Inferior parietal cortex (tissue), 1 donor: ENCODE results near the gene HUNK.
"Not testable (repeated sequence)": the region's sequence is repeated elsewhere in the genome, so short reads cannot be mapped to it uniquely, and the experiment has no call there.

Experiments
- DNase-seq: peaks from one replicate; pipeline ENCODE4 v3.0.0-alpha.2; 2016; ENCODE audit errors: extremely low spot score

Gene HUNK

DNA sequence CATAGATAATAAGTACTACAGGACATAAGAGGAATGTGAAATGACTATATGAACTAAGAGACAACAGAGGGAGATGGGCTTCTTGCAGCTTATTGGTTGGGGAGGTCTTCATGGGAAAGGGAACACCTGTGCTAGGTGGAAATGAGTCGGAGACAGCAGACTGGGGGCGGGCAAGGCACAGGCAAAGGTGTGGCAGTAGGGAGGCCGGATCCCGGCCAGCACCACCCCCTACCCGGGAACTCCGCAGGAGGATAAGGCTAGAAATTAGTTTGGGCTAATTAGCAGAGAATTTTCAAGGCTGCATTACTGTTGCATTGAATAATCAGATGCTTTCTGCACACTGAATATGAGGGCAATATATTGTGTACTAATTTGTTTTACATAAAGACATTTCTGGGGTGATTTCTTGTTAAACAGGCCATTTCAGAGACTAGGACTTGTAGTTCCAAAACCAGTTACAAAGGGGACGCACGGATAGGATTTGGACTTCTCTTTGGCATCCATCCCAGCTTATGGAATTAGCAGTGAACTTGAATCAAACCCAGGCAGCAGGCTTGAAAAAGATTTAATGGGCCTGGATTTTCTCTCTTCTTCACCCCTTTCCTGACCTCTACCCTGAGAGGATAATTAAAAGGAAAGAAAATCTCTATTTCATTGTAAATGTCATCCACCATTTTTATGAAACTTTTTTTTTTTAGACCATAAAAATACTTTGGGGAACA lies 2.2 kb upstream of the HUNK start:
- DNase-seq, result no peak

DNA sequence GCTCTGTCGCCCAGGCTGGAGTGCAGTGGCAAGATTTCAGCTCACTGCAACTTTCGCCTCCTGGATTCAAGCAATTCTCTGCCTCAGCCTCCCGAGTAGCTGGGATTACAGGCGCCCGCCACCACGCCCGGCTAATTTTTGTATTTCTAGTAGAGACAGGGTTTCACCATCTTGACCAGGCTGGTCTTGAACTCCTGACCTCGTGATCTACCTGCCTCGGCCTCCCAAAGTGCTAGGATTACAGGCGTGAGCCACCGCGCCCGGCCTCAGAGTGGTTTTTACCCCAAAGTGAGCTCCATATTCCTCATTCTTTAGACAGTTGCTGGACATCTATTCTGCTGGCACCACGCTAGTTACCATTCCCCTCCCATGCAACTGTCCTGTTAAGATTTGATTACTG lies 1.4 kb upstream of the HUNK start:
- DNase-seq, result not testable (repeated sequence)

DNA sequence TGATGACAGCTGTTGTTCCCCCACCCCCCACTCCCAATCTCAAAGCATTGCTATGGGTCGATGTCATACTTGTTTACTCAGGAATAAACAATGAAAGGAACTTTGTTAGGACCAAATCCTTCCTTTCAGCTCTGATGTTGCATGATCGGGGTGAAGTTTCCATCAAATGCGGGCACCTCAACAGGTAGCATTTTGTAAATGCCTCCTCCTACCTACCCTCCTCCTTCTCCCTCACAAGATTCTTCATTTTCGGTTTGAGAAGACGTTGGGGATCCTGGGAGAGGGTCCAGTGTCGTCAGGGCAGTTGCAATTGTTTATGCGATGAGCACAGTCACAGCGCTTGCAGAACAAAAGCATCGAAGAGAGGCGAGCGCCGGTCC lies 758 bp upstream of the HUNK start:
- DNase-seq, result no peak

DNA sequence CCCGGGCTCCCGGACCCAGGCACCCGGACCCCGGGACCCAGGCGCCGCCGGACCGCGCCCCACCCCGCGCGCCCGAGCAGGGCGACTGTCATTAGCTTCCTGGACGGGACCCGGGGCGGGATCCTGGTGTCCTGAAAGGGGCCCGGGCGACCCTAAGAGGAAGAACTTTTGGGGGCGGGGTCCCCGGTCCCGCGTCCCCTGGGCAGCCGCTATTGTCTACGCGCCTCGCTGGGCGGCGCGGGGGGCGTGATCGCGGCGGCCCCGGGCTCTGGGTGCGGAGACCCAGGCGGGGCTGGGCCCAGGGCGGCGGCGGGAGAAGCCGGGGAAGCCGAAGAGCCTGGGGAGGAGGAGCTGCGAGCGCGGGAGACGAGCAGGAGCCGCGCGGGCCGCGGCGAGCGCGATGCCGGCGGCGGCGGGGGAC lies 465 bp downstream of the HUNK start:
- no peak for DNase-seq

DNA sequence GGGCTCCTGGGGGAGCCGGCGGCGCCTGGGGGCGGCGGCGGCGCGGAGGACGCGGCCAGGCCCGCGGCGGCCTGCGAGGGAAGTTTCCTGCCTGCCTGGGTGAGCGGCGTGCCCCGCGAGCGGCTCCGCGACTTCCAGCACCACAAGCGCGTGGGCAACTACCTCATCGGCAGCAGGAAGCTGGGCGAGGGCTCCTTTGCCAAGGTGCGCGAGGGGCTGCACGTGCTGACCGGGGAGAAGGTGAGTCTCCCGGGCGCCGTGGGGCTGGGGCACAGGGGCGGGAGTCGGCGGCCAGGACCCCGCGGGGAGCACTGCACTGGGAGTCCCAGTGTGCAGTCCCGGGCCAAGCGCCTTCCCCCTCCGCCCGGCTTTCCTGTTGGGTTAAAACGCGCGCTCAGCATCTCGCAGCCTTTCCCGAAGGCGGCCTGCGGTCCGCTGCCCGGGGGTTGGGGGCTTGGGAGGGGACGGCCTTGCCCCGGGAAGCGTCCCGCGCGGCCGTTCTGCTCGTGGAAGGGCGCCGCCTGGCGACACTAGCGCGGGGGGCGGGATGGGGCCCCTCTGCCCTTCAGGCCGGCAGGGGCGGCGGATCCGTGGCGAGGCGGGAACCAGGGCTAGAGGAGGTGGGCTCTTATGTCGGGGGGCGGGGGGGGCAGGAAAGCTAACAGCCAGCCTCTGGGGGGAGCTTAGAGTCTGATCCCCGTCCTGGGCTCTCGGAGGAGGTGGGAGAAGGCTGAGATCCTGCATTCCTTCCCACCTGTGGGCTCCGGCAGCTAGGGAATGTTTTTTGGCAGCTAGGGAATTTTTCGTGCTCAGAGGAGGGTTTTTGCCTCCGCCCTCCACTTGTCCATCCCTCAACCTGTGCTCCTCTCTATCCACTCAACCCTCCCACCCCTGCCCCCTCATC lies 1.1 kb downstream of the HUNK start:
- no peak for DNase-seq

DNA sequence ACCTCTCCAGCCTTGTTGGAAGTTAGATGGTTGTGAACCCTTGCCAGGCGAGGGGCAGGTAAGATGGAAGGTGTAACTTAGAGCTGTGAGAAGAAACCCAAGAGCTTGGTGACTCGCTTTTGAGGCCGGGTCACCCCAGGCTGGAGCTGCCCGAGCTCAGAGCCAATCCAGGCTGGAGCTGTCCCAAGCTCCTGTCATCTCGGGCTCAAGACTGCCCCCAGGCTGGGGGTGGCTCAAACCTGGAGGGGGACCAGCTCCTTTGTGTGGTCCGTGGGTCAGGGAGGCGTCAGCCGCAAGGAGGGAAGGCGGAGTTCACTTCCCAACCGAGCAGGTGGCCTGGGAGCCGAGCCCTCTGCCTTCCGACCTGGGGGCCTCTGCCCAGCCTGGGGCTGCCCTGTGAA lies 2.0 kb downstream of the HUNK start:
- DNase-seq, result no peak

DNA sequence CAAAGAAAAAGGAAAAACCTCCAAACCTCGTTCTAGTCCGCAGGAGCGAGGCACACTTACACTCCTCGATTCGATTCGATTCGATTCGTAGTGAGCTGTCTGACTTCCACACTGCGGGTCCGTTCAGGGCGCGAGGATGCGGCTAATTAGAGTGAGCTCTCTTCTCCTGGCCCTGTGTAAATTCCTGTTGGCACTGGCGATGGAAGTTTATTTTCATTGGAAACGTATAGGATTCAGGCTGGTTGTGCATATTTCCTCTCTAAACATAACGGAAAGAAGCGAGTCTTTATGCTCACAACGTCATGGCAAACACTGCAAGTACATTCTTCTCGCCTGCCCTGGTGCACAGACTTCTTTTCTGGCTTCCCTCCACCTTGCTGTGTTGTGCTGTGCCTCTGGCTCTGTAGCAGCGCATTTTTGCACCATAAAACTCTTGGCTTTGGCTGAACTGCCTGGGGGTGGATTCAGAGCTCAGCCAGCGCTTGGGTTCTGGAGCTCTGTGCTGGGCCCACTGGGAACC lies 2.7 kb downstream of the HUNK start:
- DNase-seq, result no peak

DNA sequence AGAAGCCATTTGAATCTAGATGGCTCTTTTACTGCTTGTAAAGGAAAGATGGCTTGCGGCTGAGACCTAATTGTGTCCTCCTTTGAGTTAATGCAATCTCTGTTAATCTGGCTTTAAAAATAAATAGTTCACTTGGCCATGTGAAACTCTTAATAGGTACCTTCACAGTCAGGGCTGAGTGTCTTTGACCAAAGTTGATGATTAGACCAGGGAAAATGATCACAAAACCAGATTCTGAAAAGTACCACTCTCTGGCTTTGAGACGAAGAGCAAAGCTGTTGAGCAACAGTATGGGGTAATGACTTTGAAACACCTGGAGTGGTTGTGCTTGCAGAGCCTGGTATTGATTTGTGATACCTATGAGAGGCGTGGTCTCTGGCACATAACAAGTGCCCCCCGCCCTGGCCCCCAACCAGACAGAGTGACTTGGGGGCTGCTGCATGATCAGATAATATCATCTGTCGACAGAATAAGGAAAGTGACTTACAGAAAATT lies 4.7 kb downstream of the HUNK start:
- DNase-seq, result no peak

DNA sequence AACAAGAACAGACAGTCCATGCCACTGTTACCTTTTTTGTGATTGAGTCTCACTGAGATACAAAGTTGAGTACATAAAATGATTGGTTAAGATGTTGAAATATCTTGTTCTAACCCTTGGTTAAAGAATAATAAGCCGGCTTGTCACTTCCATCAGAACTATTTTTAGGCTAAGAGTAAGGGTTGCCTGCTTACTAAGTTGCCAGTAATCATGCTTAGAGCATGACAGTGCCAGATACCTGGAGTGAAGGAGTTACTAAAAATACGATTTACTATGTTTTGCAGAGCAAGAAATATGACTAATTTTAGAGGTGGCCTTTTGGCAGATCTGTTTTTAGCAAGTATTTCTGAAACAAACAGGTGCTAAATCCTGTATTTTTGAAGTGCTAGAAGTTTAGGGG lies 6.0 kb downstream of the HUNK start:
- DNase-seq, result no peak

DNA sequence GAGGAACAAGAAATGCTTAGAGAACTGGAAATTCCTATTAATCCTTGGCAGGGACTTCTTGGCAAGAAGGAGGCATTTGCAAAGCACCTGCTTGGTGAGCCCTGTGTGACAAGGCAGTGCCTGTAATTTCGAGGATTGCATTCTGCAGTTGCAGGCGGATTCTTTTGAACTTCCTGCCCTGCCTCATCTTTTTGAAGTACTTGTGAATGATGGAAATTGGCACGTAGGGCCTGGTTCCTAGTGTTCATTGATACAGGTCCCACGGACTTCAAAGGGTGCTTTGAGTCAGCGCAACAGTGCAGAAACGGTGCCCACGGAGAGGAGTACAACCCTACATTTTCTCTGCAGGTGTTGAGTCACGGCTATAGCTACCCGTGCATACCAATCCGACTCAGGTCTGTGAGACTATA lies 6.4 kb downstream of the HUNK start:
- DNase-seq, result no peak

DNA sequence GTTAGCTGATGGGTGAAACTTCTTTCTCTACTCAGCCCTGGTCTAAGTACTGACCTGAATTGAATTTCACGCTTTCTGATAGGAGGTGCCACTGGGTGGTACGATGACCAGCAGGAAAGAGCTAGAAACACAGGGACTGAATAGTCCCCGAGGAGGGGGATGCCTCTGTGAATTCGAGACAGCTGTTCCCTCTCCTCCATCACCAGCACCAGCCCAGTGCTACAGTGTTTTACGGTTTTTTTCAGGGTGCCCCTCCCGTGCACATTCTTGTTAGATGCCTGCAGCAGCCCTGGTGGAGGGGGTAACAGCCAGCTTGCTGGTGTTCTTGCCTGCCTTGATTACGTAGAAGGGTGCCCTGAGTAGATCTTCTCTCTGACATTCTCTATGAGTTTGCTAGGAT lies 7.1 kb downstream of the HUNK start:
- no peak for DNase-seq

DNA sequence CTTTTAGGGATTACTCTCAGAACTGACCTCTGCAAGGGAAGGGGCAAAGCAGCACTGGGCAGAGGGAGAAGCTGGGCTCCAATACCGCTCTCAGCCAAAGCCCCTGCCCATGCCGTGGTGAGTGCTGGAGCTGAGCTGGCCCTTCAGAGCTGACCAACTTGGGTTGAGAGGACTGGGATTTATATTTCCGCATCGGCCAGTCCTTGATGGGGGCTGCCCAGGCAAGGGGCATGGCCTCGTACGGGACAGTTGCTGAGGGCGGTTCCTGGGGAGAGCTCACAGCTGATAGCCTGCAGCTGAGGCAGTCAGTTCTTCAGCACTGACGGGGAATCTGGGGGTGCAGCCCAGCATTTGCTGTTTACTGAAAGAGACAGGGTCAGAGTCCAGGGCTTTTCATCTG lies 8.0 kb downstream of the HUNK start:
- DNase-seq, result no peak

DNA sequence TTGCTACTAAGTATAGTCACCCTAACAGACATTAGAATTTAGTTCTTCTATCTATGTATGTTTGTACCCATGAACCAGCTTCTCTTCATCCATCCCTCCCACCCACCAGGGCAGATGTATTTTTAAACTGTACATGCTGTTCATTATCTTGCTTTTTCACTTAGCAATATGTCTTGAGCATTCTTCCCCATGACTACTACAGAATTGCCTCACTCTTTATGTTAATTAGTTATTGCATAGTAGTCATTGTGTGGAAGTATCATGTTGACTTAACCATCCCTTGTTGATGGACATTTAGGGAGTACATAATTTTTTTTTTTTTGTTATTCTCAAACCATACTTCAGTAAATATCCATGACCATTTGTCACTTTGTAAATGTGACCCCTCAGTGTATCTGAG lies 9.9 kb downstream of the HUNK start:
- DNase-seq, result no peak

DNA sequence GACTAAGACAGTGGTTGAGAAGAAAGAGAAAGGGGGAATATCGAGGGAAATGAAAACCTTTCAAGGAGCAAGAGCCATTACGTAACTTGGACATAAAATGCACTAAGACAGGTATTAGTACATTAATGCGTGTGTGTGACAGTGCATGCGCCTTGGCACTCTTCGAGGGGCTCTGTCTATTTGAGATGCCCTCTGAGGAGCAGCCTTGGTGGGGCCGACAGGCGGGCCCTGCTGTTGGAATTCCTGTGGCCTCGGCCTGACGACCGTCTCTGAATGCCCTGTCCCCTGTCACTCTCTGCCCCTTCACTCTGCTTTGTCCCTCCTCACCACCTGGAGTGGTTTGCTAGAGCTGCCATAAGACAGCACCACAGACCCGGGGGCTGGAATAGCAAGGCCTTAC lies 12.3 kb downstream of the HUNK start:
- DNase-seq, result no peak

DNA sequence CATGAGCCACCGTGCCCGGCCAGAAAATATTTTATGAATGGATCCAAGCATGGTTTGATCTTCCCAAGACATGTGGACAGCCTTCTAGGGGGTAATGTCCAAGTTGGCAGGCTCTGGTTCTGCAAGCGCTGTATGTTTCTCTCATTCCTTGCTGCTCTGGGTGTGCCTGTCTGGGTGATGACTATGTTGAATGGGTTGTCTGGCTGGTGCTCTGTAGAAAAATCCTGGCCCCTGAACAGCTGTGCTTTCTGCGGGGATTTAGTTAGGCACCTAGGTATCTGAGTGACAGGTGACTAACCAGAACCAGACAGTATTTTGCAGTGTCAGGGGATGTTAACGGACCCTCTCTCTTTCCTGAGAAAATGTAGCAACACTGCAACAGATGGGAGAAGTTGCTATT lies 14.1 kb downstream of the HUNK start:
- no peak for DNase-seq

DNA sequence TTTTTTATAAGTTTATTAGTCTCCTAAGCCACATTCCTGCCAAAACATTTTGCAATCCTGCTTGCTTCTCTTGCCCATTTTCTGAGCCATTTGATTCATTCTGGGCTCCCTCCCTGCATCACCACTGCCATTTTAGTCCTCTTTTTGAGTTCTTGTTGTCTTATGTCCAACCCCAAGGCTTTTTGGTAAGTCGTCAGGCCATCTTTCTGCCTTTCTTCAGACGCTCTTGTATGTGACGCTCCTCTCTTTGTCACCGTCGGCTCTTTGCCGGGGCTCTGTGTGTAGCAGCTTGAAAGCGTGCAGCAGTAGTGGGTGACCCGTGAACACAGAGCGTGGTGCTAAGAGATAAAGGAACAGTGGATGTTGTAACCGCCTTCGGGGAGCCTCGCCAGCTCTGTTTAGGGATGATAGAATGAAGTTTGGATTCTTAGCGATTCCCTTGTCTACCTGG lies 14.6 kb downstream of the HUNK start:
- DNase-seq, result no peak

DNA sequence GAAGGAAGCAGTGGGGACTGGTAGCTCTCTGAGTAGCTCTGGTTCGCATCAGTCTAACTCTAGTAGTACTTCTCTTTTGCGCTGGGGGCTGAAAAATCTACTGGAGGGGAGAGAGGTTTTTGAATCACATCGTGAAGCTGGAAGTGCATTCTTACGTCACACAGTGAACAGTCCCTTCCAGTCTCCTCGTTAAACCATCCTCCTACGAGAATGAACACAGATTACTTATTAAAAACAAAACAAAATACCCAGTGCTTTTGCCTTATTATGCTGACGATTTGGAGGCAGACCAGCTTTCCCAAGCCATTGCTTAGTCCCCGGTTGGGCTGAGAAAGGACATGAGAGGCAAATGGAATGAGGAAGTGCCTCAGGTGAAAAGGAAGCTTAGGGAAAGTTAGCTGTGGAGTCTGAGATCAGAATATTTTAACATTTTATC lies 16.1 kb downstream of the HUNK start:
- no peak for DNase-seq

DNA sequence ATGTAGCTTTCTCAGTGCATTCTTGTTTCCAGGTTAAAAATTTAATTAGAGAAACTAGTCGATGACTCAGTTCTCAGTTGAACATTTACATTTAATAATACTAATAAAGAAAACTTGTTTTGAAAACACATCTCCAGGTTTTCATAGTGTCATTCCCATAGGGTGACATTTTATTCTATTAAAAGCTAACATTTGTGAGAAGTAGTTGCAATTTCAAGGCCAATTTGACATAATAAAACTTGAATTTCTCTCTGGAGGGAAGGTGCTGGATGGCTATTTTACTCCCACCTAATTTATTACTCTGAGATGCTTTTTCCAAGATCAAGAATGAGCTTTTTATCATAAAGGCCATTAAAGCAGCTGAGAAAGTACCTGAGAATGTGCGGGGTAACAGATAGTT lies 16.6 kb downstream of the HUNK start:
- DNase-seq, result no peak

DNA sequence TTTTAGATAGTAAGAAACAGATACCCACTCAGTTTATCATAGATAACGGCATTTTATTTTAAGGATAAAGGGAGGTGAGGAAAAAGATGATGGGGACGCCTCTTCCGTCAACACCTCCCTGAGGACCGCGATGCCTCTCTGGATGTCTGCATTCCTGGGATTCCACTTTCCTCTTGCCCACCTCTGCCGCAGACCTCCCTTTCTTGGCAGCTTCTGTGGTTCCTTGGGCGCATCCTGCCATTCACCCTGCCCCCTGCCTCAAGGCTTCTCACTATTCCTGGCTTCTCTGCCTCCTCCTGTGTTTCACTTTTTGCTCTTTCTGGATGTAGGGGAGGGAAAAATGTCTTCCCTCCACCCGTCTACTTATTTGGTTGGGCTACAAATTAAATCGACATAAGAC lies 19.9 kb downstream of the HUNK start:
- DNase-seq, result no peak

DNA sequence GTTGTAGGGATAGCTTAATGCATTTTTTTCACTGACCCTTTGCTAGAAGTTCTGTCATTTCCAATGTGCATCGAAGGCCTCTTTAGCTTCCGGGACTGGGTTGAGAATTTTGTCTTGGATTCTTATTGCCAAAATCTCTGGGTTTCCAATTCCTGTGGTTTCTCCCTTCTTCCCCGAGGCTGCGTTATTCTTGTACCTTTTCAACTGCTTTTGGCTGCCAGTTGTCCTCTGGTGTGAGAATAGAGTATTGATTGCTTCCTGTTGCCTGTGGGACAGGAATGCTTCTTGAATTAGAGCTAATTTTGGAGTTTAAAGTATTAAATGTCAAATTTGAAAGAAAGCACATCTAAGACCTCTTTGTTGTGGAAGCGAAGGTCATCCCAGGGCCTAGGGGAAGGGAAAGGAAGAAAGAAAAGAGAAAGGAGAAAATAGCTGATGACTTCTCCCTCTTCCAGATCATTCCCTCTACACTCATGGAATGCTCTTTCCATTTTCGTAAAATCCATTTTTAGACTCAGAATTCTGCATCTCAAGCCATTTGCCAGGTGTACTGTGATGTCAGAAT lies 21.1 kb downstream of the HUNK start:
- no peak for DNase-seq

DNA sequence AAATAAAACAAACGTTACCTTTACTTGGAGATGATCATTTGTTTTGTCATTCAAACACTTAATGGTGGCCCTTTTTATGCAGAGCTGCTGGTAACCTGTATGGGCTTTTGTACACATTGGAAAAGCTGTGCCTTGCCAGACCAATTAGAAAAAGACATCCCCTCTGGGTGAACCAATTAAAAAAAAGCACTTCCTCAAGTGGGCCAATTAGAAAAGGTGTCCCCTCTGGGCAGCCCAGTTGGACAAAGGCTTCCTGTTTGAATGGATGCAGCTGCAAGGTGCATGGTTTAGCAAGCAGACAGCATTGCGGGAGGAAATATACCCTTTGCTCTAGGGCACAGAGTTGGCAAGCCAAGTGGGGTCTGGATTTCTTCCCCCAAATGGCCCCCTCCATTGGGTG lies 21.6 kb downstream of the HUNK start:
- no peak for DNase-seq

DNA sequence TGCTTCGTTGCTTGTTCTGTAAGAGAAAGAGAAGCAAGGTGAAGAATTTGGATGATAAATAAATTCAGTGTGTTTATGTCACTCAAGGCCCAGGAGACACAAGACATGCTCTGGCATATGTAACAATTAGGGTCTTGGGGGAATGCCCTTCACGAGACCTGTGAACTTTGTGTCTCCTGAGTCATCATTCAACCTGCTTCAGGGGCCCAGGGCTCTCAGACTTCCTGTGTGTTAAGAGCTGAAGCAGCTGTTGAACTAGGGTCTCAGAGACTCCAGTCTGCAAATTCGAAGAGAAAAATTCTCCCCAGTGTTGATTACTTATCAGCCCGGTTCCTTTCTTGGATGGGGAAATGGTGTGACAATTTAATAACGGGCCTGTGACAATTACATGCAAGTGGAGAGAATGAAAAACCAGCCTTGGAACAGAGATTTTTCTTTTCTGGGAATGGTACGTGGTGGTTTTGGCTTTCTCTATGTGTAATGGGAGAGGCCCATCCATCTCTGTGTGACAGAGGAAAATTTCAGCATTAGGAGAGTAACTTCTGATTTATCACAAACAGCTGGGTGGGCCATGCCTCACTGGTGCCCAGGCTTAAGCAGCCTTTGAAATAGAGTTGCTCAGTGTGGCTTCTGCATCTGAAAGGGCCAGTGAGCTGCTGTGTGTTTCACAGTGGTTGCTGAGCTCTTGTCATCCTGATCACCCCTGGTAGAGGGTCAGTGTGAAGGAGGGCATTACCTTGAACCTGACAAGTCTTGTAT lies 22.4 kb downstream of the HUNK start:
- DNase-seq, result no peak
